ENCODE measurements around the gene TCF7L1.

DNA sequence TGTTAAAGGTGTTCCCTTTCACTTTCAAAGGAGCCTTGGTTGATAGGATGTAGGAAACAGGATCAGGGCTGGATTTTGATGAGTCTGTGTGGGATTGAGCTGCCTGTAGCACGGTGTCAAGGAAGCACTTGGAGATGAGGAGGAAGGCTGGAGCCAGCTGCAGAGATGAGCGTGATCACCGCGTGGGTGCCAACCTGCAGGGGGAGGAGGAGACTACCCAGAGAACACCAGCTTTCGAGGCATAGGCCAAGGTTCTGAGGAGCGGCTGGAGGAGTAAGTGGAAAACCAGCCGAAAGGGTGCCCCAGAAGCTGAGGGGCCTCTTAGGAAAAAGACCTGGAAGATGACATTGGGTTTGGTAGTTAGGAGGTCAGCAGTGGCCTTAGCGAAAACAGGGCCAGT is 130.4 kb downstream of the TCF7L1 start:
- TF ChIP-seq CTCF (IDR thresholded peaks at IDR 0.05): no peak
- TF ChIP-seq POLR2A (IDR thresholded peaks at IDR 0.05): no peak
